GM12878 (cell line): ENCODE measurements around the gene LGI4. TPM values are rescaled to one million over a fixed set of nuclear protein-coding genes. Genes with fewer than 3 reads are reported as not detected.

ENCODE experiments used
- BMI1 ChIP-seq: fragments of 450-650 bp; IDR thresholded peaks from 2 replicates; pipeline ENCODE4 v1.6.1; 2016; ENCODE audit warnings: mild to moderate bottlenecking, moderate library complexity, borderline replicate concordance
- CBFB ChIP-seq: IDR thresholded peaks from 2 replicates; pipeline ENCODE4 v1.6.1; 2016; ENCODE audit warnings: antibody characterized with exemption, low read depth
- CBX5 ChIP-seq: sonication (generic); IDR thresholded peaks from 2 replicates; pipeline ENCODE4 v1.6.1; 2016; ENCODE audit warnings: low read depth, moderate library complexity, mild to moderate bottlenecking, inconsistent platforms
- EZH2 ChIP-seq: IDR thresholded peaks from 2 replicates; pipeline ENCODE4 v1.6.1; 2012; ENCODE audit warnings: low read depth, mild to moderate bottlenecking, control low read depth, inconsistent platforms, low read length, borderline replicate concordance; ENCODE audit not compliant: control insufficient read depth
- HCFC1 ChIP-seq: fragments of 150-350 bp; IDR thresholded peaks from 2 replicates; pipeline ENCODE4 v1.6.1; 2014; ENCODE audit warnings: low read length
- JUNB ChIP-seq: IDR thresholded peaks from 2 replicates; pipeline ENCODE4 v1.6.1; 2016; ENCODE audit warnings: antibody characterized with exemption, mild to moderate bottlenecking
- NR2C2 ChIP-seq: IDR thresholded peaks from 2 replicates; pipeline ENCODE4 v1.6.1; 2011; ENCODE audit warnings: borderline replicate concordance, low read depth; ENCODE audit not compliant: control insufficient read depth, insufficient read length
- NR2F1 ChIP-seq: fragments of 450-650 bp; conservative IDR thresholded peaks from 2 replicates; pipeline ENCODE4 v1.6.1; 2017; ENCODE audit warnings: mild to moderate bottlenecking
- NRF1 ChIP-seq: conservative IDR thresholded peaks from 2 replicates; pipeline ENCODE4 v1.6.1; 2011; ENCODE audit warnings: mild to moderate bottlenecking, low read depth, low read length, improper control_type of control experiment
- PAX5 ChIP-seq: IDR thresholded peaks from 2 replicates; pipeline ENCODE4 v1.6.1; 2011; ENCODE audit warnings: low read depth, low read length, borderline replicate concordance
- PAX8 ChIP-seq: fragments of 450-650 bp; IDR thresholded peaks from 2 replicates; pipeline ENCODE4 v1.6.1; 2017; ENCODE audit warnings: mild to moderate bottlenecking, moderate library complexity
- RAD21 ChIP-seq: IDR thresholded peaks from 2 replicates; pipeline ENCODE4 v1.6.1; 2011; ENCODE audit warnings: mild to moderate bottlenecking, low read depth, low read length, moderate library complexity; ENCODE audit not compliant: insufficient read depth
- SIX5 ChIP-seq: IDR thresholded peaks from 2 replicates; pipeline ENCODE4 v1.6.1; 2011; ENCODE audit warnings: mild to moderate bottlenecking, low read depth, low read length, moderate library complexity; ENCODE audit not compliant: severe bottlenecking
- SMAD5 ChIP-seq: IDR thresholded peaks from 2 replicates; pipeline ENCODE4 v1.6.1; 2016; ENCODE audit warnings: antibody characterized with exemption, low read depth
- STAT1 ChIP-seq: fragments of 450-650 bp; conservative IDR thresholded peaks from 2 replicates; pipeline ENCODE4 v1.6.1; 2014; ENCODE audit warnings: antibody characterized with exemption, mild to moderate bottlenecking
- TCF12 ChIP-seq: IDR thresholded peaks from 2 replicates; pipeline ENCODE4 v1.6.1; 2011; ENCODE audit warnings: low read depth, mild to moderate bottlenecking, low read length
- ZNF207 ChIP-seq: fragments of 450-650 bp; IDR thresholded peaks from 2 replicates; pipeline ENCODE4 v1.6.1; 2014; ENCODE audit warnings: antibody characterized with exemption, mild to moderate bottlenecking, borderline replicate concordance
- ZSCAN29 ChIP-seq: fragments of 450-650 bp; IDR thresholded peaks from 2 replicates; pipeline ENCODE4 v1.6.1; 2017; ENCODE audit warnings: mild to moderate bottlenecking, moderate library complexity
- ZZZ3 ChIP-seq: IDR thresholded peaks from 2 replicates; pipeline ENCODE4 v1.6.1; 2011; ENCODE audit warnings: low read depth; ENCODE audit not compliant: control insufficient read depth, insufficient read length
- polyA plus RNA-seq, 11 experiments: library from polyadenylated mRNA; depleted of rRNA in 4 of 11; unstranded in 6 of 11; stranded (reverse) in 5 of 11; fragments of >200 nt; fragmentation: Nextera tagmentation in 4 of 11; fragmentation: Illumina TruSeq in 1 of 11; extraction: Ambion mirVana in 4 of 11; extraction: Trizol in 1 of 11; gene quantifications; 1 replicate in 1 of 11; 2 replicates in 10 of 11; pipeline versions ENCODE4 v1.2.1 to v1.2.3, GENCODE V29; 2011 to 2016; ENCODE audit warnings: inconsistent platforms in 2 of 11, missing spikeins in 2 of 11, low read depth in 1 of 11
- total RNA-seq, 4 experiments: library from RNA; depleted of rRNA in 3 of 4; stranded (reverse); fragments of >200 nt in 3 of 4; fragmentation: Illumina TruSeq in 1 of 4; extraction: Trizol in 1 of 4; gene quantifications; 2 replicates each; pipeline versions ENCODE4 v1.2.1 to v1.2.3, GENCODE V29; 2013 to 2021
- TF ChIP-seq, protein P1 (sequence below): fragments of 450-650 bp; IDR thresholded peaks from 2 replicates; pipeline ENCODE4 v1.6.1; 2016; ENCODE audit warnings: mild to moderate bottlenecking
- TF ChIP-seq, protein P2 (sequence below): fragments of 450-650 bp; IDR thresholded peaks from 2 replicates; pipeline ENCODE4 v1.6.1; 2017; ENCODE audit warnings: mild to moderate bottlenecking
- TF ChIP-seq, protein P3 (sequence below): fragments of 450-650 bp; IDR thresholded peaks from 2 replicates; pipeline ENCODE4 v1.6.1; 2018; ENCODE audit warnings: borderline replicate concordance, mild to moderate bottlenecking; ENCODE audit not compliant: partially characterized antibody

LGI4 gene
- total and polyA plus RNA-seq, 10 of the 15 experiments (the other 5 are each of a cell fraction or from before 2014, with no cell fraction given): 0.11 TPM; not detected in 9

DNA sequence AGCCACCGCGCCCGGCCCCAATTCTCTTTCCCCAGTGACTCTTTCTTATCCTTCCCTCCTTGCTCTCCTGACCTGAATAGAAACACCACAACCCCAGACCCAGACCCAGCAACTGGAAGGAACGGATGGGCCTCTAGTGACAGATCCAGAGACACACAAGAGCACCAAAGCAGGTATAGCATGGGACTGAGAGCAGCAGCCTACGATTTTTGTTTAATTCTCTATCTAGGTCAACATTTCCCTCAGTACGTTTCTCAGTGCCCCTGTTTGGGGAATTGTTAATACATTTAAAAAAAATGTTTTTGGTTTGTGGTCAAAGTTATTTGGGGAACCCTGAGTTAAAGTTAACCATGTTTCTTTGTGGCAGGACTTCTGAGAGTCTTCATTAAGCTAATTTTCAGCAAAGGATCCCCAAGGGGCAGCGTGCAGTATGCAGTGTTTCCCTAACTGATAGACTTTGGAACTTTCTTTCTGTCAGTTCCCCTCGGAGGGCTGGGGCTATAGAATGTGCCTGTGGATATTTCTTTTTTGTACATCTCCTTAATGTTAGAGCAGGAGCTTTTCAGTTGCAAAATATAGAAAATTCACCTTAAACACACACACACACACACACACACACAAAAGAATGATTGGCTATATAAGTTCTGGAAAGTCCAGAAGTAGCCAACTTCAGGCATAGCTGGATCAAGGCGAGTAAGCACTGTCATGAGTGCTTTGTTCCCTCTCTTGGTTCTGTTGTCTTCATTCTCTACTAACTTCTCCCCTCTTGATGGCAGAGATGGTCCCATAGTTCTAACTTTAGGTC lies 26.0 kb upstream of the LGI4 start (continued):
- TF ChIP-seq, protein P1, sequence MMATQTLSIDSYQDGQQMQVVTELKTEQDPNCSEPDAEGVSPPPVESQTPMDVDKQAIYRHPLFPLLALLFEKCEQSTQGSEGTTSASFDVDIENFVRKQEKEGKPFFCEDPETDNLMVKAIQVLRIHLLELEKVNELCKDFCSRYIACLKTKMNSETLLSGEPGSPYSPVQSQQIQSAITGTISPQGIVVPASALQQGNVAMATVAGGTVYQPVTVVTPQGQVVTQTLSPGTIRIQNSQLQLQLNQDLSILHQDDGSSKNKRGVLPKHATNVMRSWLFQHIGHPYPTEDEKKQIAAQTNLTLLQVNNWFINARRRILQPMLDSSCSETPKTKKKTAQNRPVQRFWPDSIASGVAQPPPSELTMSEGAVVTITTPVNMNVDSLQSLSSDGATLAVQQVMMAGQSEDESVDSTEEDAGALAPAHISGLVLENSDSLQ: no peak
- TF ChIP-seq JUNB: no peak
- TF ChIP-seq, protein P2, sequence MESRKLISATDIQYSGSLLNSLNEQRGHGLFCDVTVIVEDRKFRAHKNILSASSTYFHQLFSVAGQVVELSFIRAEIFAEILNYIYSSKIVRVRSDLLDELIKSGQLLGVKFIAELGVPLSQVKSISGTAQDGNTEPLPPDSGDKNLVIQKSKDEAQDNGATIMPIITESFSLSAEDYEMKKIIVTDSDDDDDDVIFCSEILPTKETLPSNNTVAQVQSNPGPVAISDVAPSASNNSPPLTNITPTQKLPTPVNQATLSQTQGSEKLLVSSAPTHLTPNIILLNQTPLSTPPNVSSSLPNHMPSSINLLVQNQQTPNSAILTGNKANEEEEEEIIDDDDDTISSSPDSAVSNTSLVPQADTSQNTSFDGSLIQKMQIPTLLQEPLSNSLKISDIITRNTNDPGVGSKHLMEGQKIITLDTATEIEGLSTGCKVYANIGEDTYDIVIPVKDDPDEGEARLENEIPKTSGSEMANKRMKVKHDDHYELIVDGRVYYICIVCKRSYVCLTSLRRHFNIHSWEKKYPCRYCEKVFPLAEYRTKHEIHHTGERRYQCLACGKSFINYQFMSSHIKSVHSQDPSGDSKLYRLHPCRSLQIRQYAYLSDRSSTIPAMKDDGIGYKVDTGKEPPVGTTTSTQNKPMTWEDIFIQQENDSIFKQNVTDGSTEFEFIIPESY: no peak
- TF ChIP-seq BMI1: peak; percentile 29; the same call in 1 of the 2 replicates
- TF ChIP-seq, protein P3, sequence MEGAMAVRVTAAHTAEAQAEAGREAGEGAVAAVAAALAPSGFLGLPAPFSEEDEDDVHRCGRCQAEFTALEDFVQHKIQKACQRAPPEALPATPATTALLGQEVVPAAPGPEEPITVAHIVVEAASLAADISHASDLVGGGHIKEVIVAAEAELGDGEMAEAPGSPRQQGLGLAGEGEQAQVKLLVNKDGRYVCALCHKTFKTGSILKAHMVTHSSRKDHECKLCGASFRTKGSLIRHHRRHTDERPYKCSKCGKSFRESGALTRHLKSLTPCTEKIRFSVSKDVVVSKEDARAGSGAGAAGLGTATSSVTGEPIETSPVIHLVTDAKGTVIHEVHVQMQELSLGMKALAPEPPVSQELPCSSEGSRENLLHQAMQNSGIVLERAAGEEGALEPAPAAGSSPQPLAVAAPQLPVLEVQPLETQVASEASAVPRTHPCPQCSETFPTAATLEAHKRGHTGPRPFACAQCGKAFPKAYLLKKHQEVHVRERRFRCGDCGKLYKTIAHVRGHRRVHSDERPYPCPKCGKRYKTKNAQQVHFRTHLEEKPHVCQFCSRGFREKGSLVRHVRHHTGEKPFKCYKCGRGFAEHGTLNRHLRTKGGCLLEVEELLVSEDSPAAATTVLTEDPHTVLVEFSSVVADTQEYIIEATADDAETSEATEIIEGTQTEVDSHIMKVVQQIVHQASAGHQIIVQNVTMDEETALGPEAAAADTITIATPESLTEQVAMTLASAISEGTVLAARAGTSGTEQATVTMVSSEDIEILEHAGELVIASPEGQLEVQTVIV: no peak
- no peak for TF ChIP-seq TCF12
- TF ChIP-seq SIX5: no peak
- TF ChIP-seq CBX5: no peak
- TF ChIP-seq RAD21: no peak
- no peak for TF ChIP-seq NRF1
- TF ChIP-seq EZH2: no peak
- TF ChIP-seq HCFC1: no peak
- no peak for TF ChIP-seq PAX8
- TF ChIP-seq SMAD5: no peak
- TF ChIP-seq ZZZ3: no peak
- no peak for TF ChIP-seq ZSCAN29
- TF ChIP-seq PAX5: no peak
- no peak for TF ChIP-seq STAT1
- no peak for TF ChIP-seq CBFB
- no peak for TF ChIP-seq NR2F1
- TF ChIP-seq ZNF207: no peak
- TF ChIP-seq NR2C2: no peak
